IMR-90 (cell line): Measurements from ENCODE around the gene SERINC3. TPM values are rescaled to one million over a fixed set of nuclear protein-coding genes. Genes with fewer than 3 reads are reported as not detected.

ENCODE experiments used
- ATAC-seq: fragments of 200-7000 bp; cut with Tn5 transposase; 2 replicates; pipeline ENCODE4 v1.9.1; 2020; ENCODE audit warnings: low read depth, mild to moderate bottlenecking, moderate library complexity
- BruUV-seq: library from RNA; stranded (reverse); fragments of 400-500 nt; replicated peaks from 2 replicates; lab custom pipeline; 2021; lab: Mats Ljungman, UMichigan
- CTCF ChIA-PET: fragments of 300-600 bp; formaldehyde crosslinking; extraction: SDS; loops from one replicate; lab custom pipeline; 2021; ENCODE audit warnings: antibody characterized with exemption; lab: Yijun Ruan, JAX
- POLR2A ChIA-PET: fragments of 300-600 bp; sonication (Branson Sonifier 250); formaldehyde crosslinking; loops from one replicate; lab custom pipeline; 2022; ENCODE audit warnings: antibody characterized with exemption; ENCODE audit not compliant: unreplicated experiment; lab: Charles Lee
- DNase-seq: peaks from one replicate; pipeline ENCODE4 v3.0.0; 2013
- H2AFZ ChIP-seq: replicated peaks from 2 replicates; pipeline ENCODE3; 2013; ENCODE audit warnings: low read length, mild to moderate bottlenecking; ENCODE audit not compliant: poor library complexity
- H2AK5ac ChIP-seq: 2 replicates; pipeline ENCODE4 v1.6.1; 2013; ENCODE audit warnings: low read depth, low read length, inconsistent platforms
- H2AK9ac ChIP-seq: replicated peaks from 2 replicates; pipeline ENCODE3; 2013; ENCODE audit warnings: mild to moderate bottlenecking, low read depth, low read length, moderate library complexity; ENCODE audit not compliant: poor library complexity
- H2BK120ac ChIP-seq: 2 replicates; pipeline ENCODE4 v1.6.1; 2013; ENCODE audit warnings: low read depth, low read length, inconsistent platforms
- H2BK15ac ChIP-seq: 3 replicates; pipeline ENCODE4 v1.6.1; 2013; ENCODE audit warnings: low read depth, low read length, inconsistent platforms
- H2BK20ac ChIP-seq: 2 replicates; pipeline ENCODE4 v1.6.1; 2013; ENCODE audit warnings: low read depth, mild to moderate bottlenecking, inconsistent platforms, low read length, moderate library complexity
- H2BK5ac ChIP-seq: 2 replicates; pipeline ENCODE4 v1.6.1; 2013; ENCODE audit warnings: mild to moderate bottlenecking, low read depth, low read length, inconsistent platforms; ENCODE audit not compliant: poor library complexity, severe bottlenecking
- H3K14ac ChIP-seq: replicated peaks from 2 replicates; pipeline ENCODE4 v1.6.1; 2013; ENCODE audit warnings: low read depth, low read length, inconsistent platforms
- H3K18ac ChIP-seq: 2 replicates; pipeline ENCODE4 v1.6.1; 2013; ENCODE audit warnings: low read depth, low read length, control low read depth
- H3K23ac ChIP-seq: 2 replicates; pipeline ENCODE4 v1.6.1; 2013; ENCODE audit warnings: low read depth, low read length, inconsistent platforms
- H3K27ac ChIP-seq: 2 replicates; pipeline ENCODE4 v1.5.1; 2013; ENCODE audit warnings: mild to moderate bottlenecking, control low read depth, low read length; ENCODE audit not compliant: insufficient read depth
- H3K27me3 ChIP-seq: 2 replicates; pipeline ENCODE4 v1.6.1; 2013; ENCODE audit warnings: low read length; ENCODE audit not compliant: control insufficient read depth, insufficient read depth
- H3K36me3 ChIP-seq: 2 replicates; pipeline ENCODE4 v1.6.1; 2013; ENCODE audit warnings: low read length, mixed read lengths; ENCODE audit not compliant: control insufficient read depth, insufficient read depth
- H3K4ac ChIP-seq: 2 replicates; pipeline ENCODE4 v1.6.1; 2013; ENCODE audit warnings: low read depth, low read length, inconsistent platforms
- H3K4me1 ChIP-seq: 2 replicates; pipeline ENCODE4 v1.6.1; 2013; ENCODE audit warnings: low read length, mixed read lengths; ENCODE audit not compliant: control insufficient read depth, insufficient read depth
- H3K4me2 ChIP-seq: 2 replicates; pipeline ENCODE4 v1.6.1; 2013; ENCODE audit warnings: low read depth, mild to moderate bottlenecking, control low read depth, low read length, moderate library complexity
- H3K4me3 ChIP-seq: 2 replicates; pipeline ENCODE4 v1.5.1; 2013; ENCODE audit warnings: low read depth, mild to moderate bottlenecking, control low read depth, low read length, moderate library complexity; ENCODE audit not compliant: insufficient read depth
- H3K56ac ChIP-seq: 2 replicates; pipeline ENCODE4 v1.6.1; 2013; ENCODE audit warnings: low read length, inconsistent platforms; ENCODE audit not compliant: insufficient read depth; ENCODE audit errors: extremely low read depth
- H3K79me1 ChIP-seq, 2 experiments: 2 replicates each; pipeline ENCODE4 v1.6.1; 2013; ENCODE audit warnings: low read length in 2 of 2, inconsistent platforms in 1 of 2, low read depth in 1 of 2
- H3K9ac ChIP-seq: 2 replicates; pipeline ENCODE4 v1.6.1; 2013; ENCODE audit warnings: low read depth, low read length, control low read depth
- H3K9me1 ChIP-seq: 2 replicates; pipeline ENCODE4 v1.6.1; 2013; ENCODE audit warnings: low read length, inconsistent platforms; ENCODE audit not compliant: insufficient read depth
- H3K9me3 ChIP-seq: 2 replicates; pipeline ENCODE4 v1.6.1; 2013; ENCODE audit warnings: low read length; ENCODE audit not compliant: control insufficient read depth, insufficient read depth
- H4K20me1 ChIP-seq: 2 replicates; pipeline ENCODE4 v1.6.1; 2013; ENCODE audit warnings: low read length, inconsistent platforms; ENCODE audit not compliant: insufficient read depth
- H4K5ac ChIP-seq: 2 replicates; pipeline ENCODE4 v1.6.1; 2013; ENCODE audit warnings: mild to moderate bottlenecking, low read depth, low read length, control low read depth
- H4K8ac ChIP-seq, 2 experiments: 2 replicates each; pipeline ENCODE4 v1.6.1; 2013; ENCODE audit warnings: low read depth in 2 of 2, low read length in 2 of 2, control low read depth in 1 of 2, inconsistent platforms in 1 of 2
- H4K91ac ChIP-seq: 2 replicates; pipeline ENCODE4 v1.6.1; 2013; ENCODE audit warnings: low read depth, low read length, inconsistent platforms; ENCODE audit not compliant: insufficient read depth
- MAFK ChIP-seq: IDR thresholded peaks from 2 replicates; pipeline ENCODE4 v1.6.1; 2012; ENCODE audit warnings: low read depth, low read length, improper control_type of control experiment
- WGBS, 2 experiments: methylation state at CpG; one replicate each; pipeline versions ENCODE4 v1.1.5 to v1.1.7; 2013; ENCODE audit warnings: missing lambda C conversion rate in 2 of 2; ENCODE audit not compliant: insufficient read length in 1 of 2; ENCODE audit errors: extremely low coverage in 2 of 2; 5-methylcytosine and 5-hydroxymethylcytosine counted together
- dilution Hi-C: fragments of 300-500 bp; cut with HindIII; formaldehyde crosslinking; loops from one replicate; pipeline ENCODE4 v1.14.3; 2018; ENCODE audit warnings: low sequenced_read_pairs; ENCODE audit not compliant: unreplicated experiment
- in situ Hi-C: fragments of 300-500 bp; cut with MboI; formaldehyde crosslinking; loops from 3 replicates; pipeline ENCODE4 v1.14.3; 2019; ENCODE audit warnings: low sequenced_read_pairs, inconsistent platforms, mixed read lengths
- intact Hi-C: fragments of 100-400 bp; cut with micrococcal nuclease; formaldehyde crosslinking; loops from 2 replicates; pipeline ENCODE4 v1.10.0; 2022
- polyA plus RNA-seq, 3 experiments: library from polyadenylated mRNA; depleted of rRNA; stranded (reverse); fragments of >200 nt; gene quantifications; 2 replicates each; pipeline ENCODE4 v1.2.3, GENCODE V29; 2012; ENCODE audit warnings: low replicate concordance in 1 of 3
- total RNA-seq: library from RNA; depleted of rRNA; stranded (reverse); fragments of >200 nt; gene quantifications from 2 replicates; pipeline ENCODE4 v1.2.3, GENCODE V29; 2012

SERINC3 gene
- total and polyA plus RNA-seq, 2 of the 4 experiments (the other 2 are of a cell fraction): 101 to 132 TPM

DNA sequence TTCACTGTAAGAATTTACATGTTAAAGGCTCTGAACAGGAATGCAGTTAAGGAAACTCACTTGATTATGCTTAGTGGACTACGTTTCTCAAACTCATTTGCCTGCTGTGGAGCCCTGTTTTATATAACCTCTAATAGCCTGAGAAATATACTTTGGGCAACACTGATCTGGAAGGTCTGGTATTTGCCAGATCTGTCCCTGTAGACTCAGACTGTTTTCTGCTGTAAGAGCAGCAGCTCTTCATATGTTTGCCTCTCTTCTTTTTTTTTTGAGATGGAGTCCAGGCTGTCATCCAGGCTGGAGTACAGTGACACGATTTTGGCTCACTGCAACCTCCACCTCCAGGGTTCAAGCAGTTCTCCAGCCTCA is 36.1 kb downstream of the SERINC3 start:
- H3K27ac ChIP-seq: no peak overlapping the region
- no peak overlapping the region for H3K56ac ChIP-seq
- dilution Hi-C loops: no loop called here
- POLR2A ChIA-PET: no interaction called here
- H2AK5ac ChIP-seq: no peak overlapping the region
- H4K20me1 ChIP-seq: no peaks in the 10 kb centered on the region
- H2AK9ac ChIP-seq: no peak overlapping the region
- H3K18ac ChIP-seq: no peak overlapping the region
- H2BK15ac ChIP-seq: no peak overlapping the region
- no peaks in the 10 kb centered on the region for H3K9me3 ChIP-seq
- no peak overlapping the region for H3K4me2 ChIP-seq
- H4K8ac ChIP-seq: no peak overlapping the region
- no TSS peak for BruUV-seq
- no peak overlapping the region for H2BK20ac ChIP-seq
- H3K36me3 ChIP-seq: peaks cover 40% of the 10 kb centered on the region
- DNase-seq: no peak
- no peak overlapping the region for H3K14ac ChIP-seq
- H3K9me1 ChIP-seq: 0 out of 2 replicates have a peak, but pooled peaks cover 3% of the 10 kb centered on the region
- no peak overlapping the region for H3K4ac ChIP-seq
- H4K5ac ChIP-seq: no peak overlapping the region
- TF ChIP-seq MAFK: no peak
- intact Hi-C loops: no loop called here
- no peak overlapping the region for H4K91ac ChIP-seq
- in situ Hi-C loops: loop anchor here (25.0 kb wide), 1 partner anchor 1301 kb away; the partner anchor contains the start of genes DNTTIP1 and WFDC3
- no peak overlapping the region for H2AFZ ChIP-seq
- WGBS, 2 experiments: no CpG with 5 or more reads among the region's 2 CpGs
- no peak overlapping the region for H3K9ac ChIP-seq
- H3K23ac ChIP-seq: no peak overlapping the region
- CTCF ChIA-PET: no interaction called here
- no peak overlapping the region for H2BK120ac ChIP-seq
- H3K79me1 ChIP-seq: peaks cover 7 to 30% of the 10 kb centered on the region in 2 experiments; a peak in 2 of 4 replicates
- peak; percentile 32 for ATAC-seq
- H3K4me3 ChIP-seq: no peak overlapping the region
- no peaks in the 10 kb centered on the region for H3K27me3 ChIP-seq
- H3K4me1 ChIP-seq: 0 out of 2 replicates have a peak, but pooled peaks cover 2% of the 10 kb centered on the region
- H2BK5ac ChIP-seq: no peak overlapping the region
